ENCODE data around the gene BCL2L15.

- TF ChIP-seq, protein P1, sequence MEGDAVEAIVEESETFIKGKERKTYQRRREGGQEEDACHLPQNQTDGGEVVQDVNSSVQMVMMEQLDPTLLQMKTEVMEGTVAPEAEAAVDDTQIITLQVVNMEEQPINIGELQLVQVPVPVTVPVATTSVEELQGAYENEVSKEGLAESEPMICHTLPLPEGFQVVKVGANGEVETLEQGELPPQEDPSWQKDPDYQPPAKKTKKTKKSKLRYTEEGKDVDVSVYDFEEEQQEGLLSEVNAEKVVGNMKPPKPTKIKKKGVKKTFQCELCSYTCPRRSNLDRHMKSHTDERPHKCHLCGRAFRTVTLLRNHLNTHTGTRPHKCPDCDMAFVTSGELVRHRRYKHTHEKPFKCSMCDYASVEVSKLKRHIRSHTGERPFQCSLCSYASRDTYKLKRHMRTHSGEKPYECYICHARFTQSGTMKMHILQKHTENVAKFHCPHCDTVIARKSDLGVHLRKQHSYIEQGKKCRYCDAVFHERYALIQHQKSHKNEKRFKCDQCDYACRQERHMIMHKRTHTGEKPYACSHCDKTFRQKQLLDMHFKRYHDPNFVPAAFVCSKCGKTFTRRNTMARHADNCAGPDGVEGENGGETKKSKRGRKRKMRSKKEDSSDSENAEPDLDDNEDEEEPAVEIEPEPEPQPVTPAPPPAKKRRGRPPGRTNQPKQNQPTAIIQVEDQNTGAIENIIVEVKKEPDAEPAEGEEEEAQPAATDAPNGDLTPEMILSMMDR (conservative IDR thresholded peaks at IDR 0.05 in 1 of 2, IDR thresholded peaks at IDR 0.05 in 1 of 2; ENCODE audit: low read depth in 1 of 2, low read length in 2 of 2), result no peak
- TF ChIP-seq EZH2 (IDR thresholded peaks at IDR 0.05; ENCODE audit: low read length, missing control alignments), result no peak
These were observed 29.6 kb downstream of the BCL2L15 start for GRCh38 chr1:113857776-113858175.
